K562 (cell line): ENCODE measurements around the gene CAPZA1. TPM values are rescaled to one million over a fixed set of nuclear protein-coding genes. Genes with fewer than 3 reads are reported as not detected.
A peak's percentile ranks its signal among the peaks of the same experiment; 100 is the strongest.

ENCODE experiments used
- ADNP ChIP-seq: fragments of 200-800 bp; sonication (Bioruptor generic); IDR thresholded peaks from 2 replicates; pipeline ENCODE4 v1.6.1; 2016; ENCODE audit warnings: missing genetic modification characterization, missing compliant biosample characterization
- CTCFL ChIP-seq: IDR thresholded peaks from 2 replicates; pipeline ENCODE4 v1.6.1; 2011; ENCODE audit warnings: borderline replicate concordance, low read depth, mild to moderate bottlenecking, moderate library complexity, low read length; ENCODE audit not compliant: insufficient read depth, poor library complexity, severe bottlenecking
- HINFP ChIP-seq: fragments of 450-650 bp; conservative IDR thresholded peaks from 2 replicates; pipeline ENCODE4 v1.6.1; 2016; ENCODE audit warnings: missing genetic modification characterization, low read depth, mild to moderate bottlenecking, control low read depth, missing compliant biosample characterization
- HSF4 ChIP-seq: fragments of 250-450 bp; sonication (Bioruptor Pico); IDR thresholded peaks from 2 replicates; pipeline ENCODE4 v2.1.2; 2022; ENCODE audit warnings: mild to moderate bottlenecking, moderate library complexity, borderline replicate concordance
- KLF16 ChIP-seq: IDR thresholded peaks from 2 replicates; pipeline ENCODE4 v1.6.1; 2016; ENCODE audit warnings: antibody characterized with exemption
- PBX2 ChIP-seq, 2 experiments: IDR thresholded peaks in 1 of 2; conservative IDR thresholded peaks in 1 of 2; 2 replicates each; pipeline ENCODE4 v1.6.1; 2016; ENCODE audit warnings: low read depth in 2 of 2, mild to moderate bottlenecking in 1 of 2, missing compliant biosample characterization in 1 of 2, missing genetic modification characterization in 1 of 2, moderate library complexity in 1 of 2
- RBFOX2 ChIP-seq: fragments of 200-400 bp; formaldehyde crosslinking; IDR thresholded peaks from 2 replicates; pipeline ENCODE4 v1.6.1; 2017; ENCODE audit warnings: low read depth, mild to moderate bottlenecking, low read length, moderate library complexity
- SIRT6 ChIP-seq: IDR thresholded peaks from one replicate; pipeline ENCODE4 v1.6.1; 2012; ENCODE audit warnings: low read depth, mild to moderate bottlenecking, control low read depth, inconsistent platforms, low read length, moderate library complexity
- TBP ChIP-seq: optimal IDR thresholded peaks from 2 replicates; pipeline ENCODE3; 2011; ENCODE audit warnings: low read depth, low read length, improper control_type of control experiment
- ZBED1 ChIP-seq: IDR thresholded peaks from 2 replicates; pipeline ENCODE4 v1.6.1; 2014
- ZBTB12 ChIP-seq: fragments of 250-450 bp; sonication (Bioruptor Pico); IDR thresholded peaks from 2 replicates; pipeline ENCODE4 v1.4.0; 2020
- ZNF134 ChIP-seq: fragments of 250-450 bp; sonication (Bioruptor Pico); conservative IDR thresholded peaks from 2 replicates; pipeline ENCODE4 v1.4.0; 2020
- ZNF764 ChIP-seq: fragments of 250-450 bp; sonication (Bioruptor Pico); IDR thresholded peaks from 2 replicates; pipeline ENCODE4 v1.4.0; 2020; ENCODE audit warnings: low read depth, mild to moderate bottlenecking, moderate library complexity
- polyA plus RNA-seq, 8 experiments: library from polyadenylated mRNA; depleted of rRNA in 4 of 8; stranded (reverse) in 5 of 8; unstranded in 3 of 8; fragments of >200 nt; fragmentation: Nextera tagmentation in 2 of 8; fragmentation: Illumina TruSeq in 1 of 8; extraction: Ambion mirVana in 2 of 8; extraction: Trizol in 1 of 8; gene quantifications; 2 replicates each; pipeline versions ENCODE4 v1.2.1 to v1.2.3, GENCODE V29; 2011 to 2014; ENCODE audit warnings: inconsistent platforms in 1 of 8, missing spikeins in 1 of 8
- total RNA-seq, 7 experiments: library from RNA; depleted of rRNA in 6 of 7; stranded (reverse); fragments of >200 nt in 6 of 7; fragmentation: Illumina TruSeq in 2 of 7; extraction: Trizol in 2 of 7; gene quantifications; 2 replicates each; pipeline versions ENCODE4 v1.2.1 to v1.2.3, GENCODE V29; 2011 to 2021; ENCODE audit warnings: low replicate concordance in 1 of 7

CAPZA1 gene
- total and polyA plus RNA-seq, 9 of the 15 experiments (the other 6 are each of a cell fraction or from before 2014, with no cell fraction given), result 237 to 1,020 (median 306) TPM

GRCh38 chr1:112704934-112705627 lies 85.4 kb downstream of the CAPZA1 start (continued):
- TF ChIP-seq PBX2 (CRISPR knock-in tag; IDR thresholded peaks at IDR 0.05; ENCODE audit: low read depth) (no peak), PBX2 (tag; conservative IDR thresholded peaks at IDR 0.05; ENCODE audit: low read depth) (peak; percentile 54), ZNF134 (CRISPR knock-in tag) (no peak), SIRT6 (no peak), TBP (peak; percentile 93), HINFP (no peak), ADNP (tag) (no peak), RBFOX2 (peak; percentile 67), ZBED1 (peak; percentile 76), CTCFL (no peak), KLF16 (peak; percentile 6; the same call in 1 of the 2 replicates), ZNF764 (CRISPR knock-in tag) (no peak), HSF4 (no peak), ZBTB12 (no peak)
